Mesenchymal stem cell (in vitro differentiated cells and primary cell): ENCODE results near the gene AIP.

Experiments used
- DNase-seq: peaks from one replicate; pipeline ENCODE4 v3.0.0-alpha.2; 2013
- H2AFZ ChIP-seq: one replicate; pipeline ENCODE4 v1.6.1; 2013; ENCODE audit warnings: low read depth, mild to moderate bottlenecking, control low read depth, inconsistent platforms, low read length, moderate library complexity
- H2AK5ac ChIP-seq: 2 replicates; pipeline ENCODE4 v1.6.1; 2013; ENCODE audit warnings: low read length, moderate library complexity, mild to moderate bottlenecking, inconsistent platforms; ENCODE audit not compliant: severe bottlenecking
- H2BK120ac ChIP-seq: one replicate; pipeline ENCODE4 v1.6.1; 2013; ENCODE audit warnings: low read depth, mild to moderate bottlenecking, inconsistent platforms, low read length, moderate library complexity
- H2BK12ac ChIP-seq, 2 experiments: one replicate each; pipeline ENCODE4 v1.6.1; 2013; ENCODE audit warnings: inconsistent platforms in 2 of 2, low read length in 2 of 2, mild to moderate bottlenecking in 2 of 2, moderate library complexity in 2 of 2, control low read depth in 1 of 2
- H2BK15ac ChIP-seq: one replicate; pipeline ENCODE4 v1.6.1; 2013; ENCODE audit warnings: mild to moderate bottlenecking, low read depth, inconsistent platforms; ENCODE audit not compliant: poor library complexity, severe bottlenecking
- H2BK5ac ChIP-seq: 2 replicates; pipeline ENCODE4 v1.6.1; 2013; ENCODE audit warnings: low read depth, mild to moderate bottlenecking, low read length, control low read depth, inconsistent platforms; ENCODE audit not compliant: poor library complexity, severe bottlenecking
- H3K14ac ChIP-seq, 2 experiments: one replicate each; pipeline ENCODE4 v1.6.1; 2013; ENCODE audit warnings: inconsistent platforms in 2 of 2, low read length in 2 of 2, control low read depth in 1 of 2, mild to moderate bottlenecking in 1 of 2, moderate library complexity in 1 of 2
- H3K18ac ChIP-seq, 2 experiments: one replicate each; pipeline ENCODE4 v1.6.1; 2013; ENCODE audit warnings: inconsistent platforms in 2 of 2, low read length in 2 of 2, control low read depth in 1 of 2, low read depth in 1 of 2, mild to moderate bottlenecking in 1 of 2
- H3K23ac ChIP-seq, 2 experiments: one replicate each; pipeline ENCODE4 v1.6.1; 2013; ENCODE audit warnings: inconsistent platforms in 2 of 2, low read length in 2 of 2, mild to moderate bottlenecking in 2 of 2, moderate library complexity in 2 of 2, control low read depth in 1 of 2
- H3K27ac ChIP-seq: 2 replicates; pipeline ENCODE4 v1.5.1; 2013; ENCODE audit warnings: mild to moderate bottlenecking, moderate library complexity, low read length, control low read depth, inconsistent platforms; ENCODE audit not compliant: poor library complexity, severe bottlenecking
- H3K27me3 ChIP-seq, 2 experiments: 2 replicates each; pipeline versions ENCODE4 v1.6.1 to v1.7.0; 2013; ENCODE audit warnings: low read length in 2 of 2, mild to moderate bottlenecking in 2 of 2, moderate library complexity in 2 of 2, control low read depth in 1 of 2, inconsistent platforms in 1 of 2; ENCODE audit not compliant: control insufficient read depth in 1 of 2, insufficient read depth in 1 of 2
- H3K36me3 ChIP-seq, 2 experiments: 2 replicates each; pipeline versions ENCODE4 v1.6.1 to v1.7.0; 2013; ENCODE audit warnings: low read length in 2 of 2, control low read depth in 1 of 2, inconsistent platforms in 1 of 2, low read depth in 1 of 2, mild to moderate bottlenecking in 1 of 2; ENCODE audit not compliant: insufficient read depth in 2 of 2, control insufficient read depth in 1 of 2
- H3K4ac ChIP-seq, 2 experiments: one replicate each; pipeline ENCODE4 v1.6.1; 2013; ENCODE audit warnings: inconsistent platforms in 2 of 2, low read length in 2 of 2, mild to moderate bottlenecking in 2 of 2, moderate library complexity in 2 of 2, control low read depth in 1 of 2, low read depth in 1 of 2
- H3K4me1 ChIP-seq: 2 replicates; pipeline ENCODE4 v1.6.1; 2013; ENCODE audit warnings: low read depth, low read length, control low read depth; ENCODE audit not compliant: control insufficient read depth, insufficient read depth
- H3K4me2 ChIP-seq: 2 replicates; pipeline ENCODE4 v1.6.1; 2013; ENCODE audit warnings: low read length, mild to moderate bottlenecking, inconsistent platforms; ENCODE audit not compliant: poor library complexity, severe bottlenecking
- H3K4me3 ChIP-seq, 2 experiments: 2 replicates each; pipeline versions ENCODE4 v1.5.1 to v1.7.0; 2013; ENCODE audit warnings: low read length in 2 of 2, mild to moderate bottlenecking in 2 of 2, control low read depth in 1 of 2, low read depth in 1 of 2; ENCODE audit not compliant: insufficient read depth in 1 of 2
- H3K79me1 ChIP-seq: replicated peaks from 2 replicates; pipeline ENCODE4 v1.6.1; 2013; ENCODE audit warnings: mild to moderate bottlenecking, control low read depth, low read length, inconsistent platforms; ENCODE audit not compliant: poor library complexity, severe bottlenecking
- H3K9ac ChIP-seq: 2 replicates; pipeline ENCODE4 v1.7.0; 2013; ENCODE audit warnings: mild to moderate bottlenecking, low read length, moderate library complexity
- H3K9me3 ChIP-seq: 2 replicates; pipeline ENCODE4 v1.7.0; 2013; ENCODE audit warnings: mild to moderate bottlenecking, low read length; ENCODE audit not compliant: control insufficient read depth
- H4K8ac ChIP-seq: one replicate; pipeline ENCODE4 v1.6.1; 2013; ENCODE audit warnings: inconsistent platforms, mild to moderate bottlenecking, low read length, moderate library complexity
- H4K91ac ChIP-seq: one replicate; pipeline ENCODE4 v1.6.1; 2013; ENCODE audit warnings: mild to moderate bottlenecking, low read length, inconsistent platforms
- WGBS: methylation state at CpG from one replicate; pipeline ENCODE4 v1.1.7; 2013; ENCODE audit warnings: mixed read lengths; 5-methylcytosine and 5-hydroxymethylcytosine counted together

Gene AIP

DNA sequence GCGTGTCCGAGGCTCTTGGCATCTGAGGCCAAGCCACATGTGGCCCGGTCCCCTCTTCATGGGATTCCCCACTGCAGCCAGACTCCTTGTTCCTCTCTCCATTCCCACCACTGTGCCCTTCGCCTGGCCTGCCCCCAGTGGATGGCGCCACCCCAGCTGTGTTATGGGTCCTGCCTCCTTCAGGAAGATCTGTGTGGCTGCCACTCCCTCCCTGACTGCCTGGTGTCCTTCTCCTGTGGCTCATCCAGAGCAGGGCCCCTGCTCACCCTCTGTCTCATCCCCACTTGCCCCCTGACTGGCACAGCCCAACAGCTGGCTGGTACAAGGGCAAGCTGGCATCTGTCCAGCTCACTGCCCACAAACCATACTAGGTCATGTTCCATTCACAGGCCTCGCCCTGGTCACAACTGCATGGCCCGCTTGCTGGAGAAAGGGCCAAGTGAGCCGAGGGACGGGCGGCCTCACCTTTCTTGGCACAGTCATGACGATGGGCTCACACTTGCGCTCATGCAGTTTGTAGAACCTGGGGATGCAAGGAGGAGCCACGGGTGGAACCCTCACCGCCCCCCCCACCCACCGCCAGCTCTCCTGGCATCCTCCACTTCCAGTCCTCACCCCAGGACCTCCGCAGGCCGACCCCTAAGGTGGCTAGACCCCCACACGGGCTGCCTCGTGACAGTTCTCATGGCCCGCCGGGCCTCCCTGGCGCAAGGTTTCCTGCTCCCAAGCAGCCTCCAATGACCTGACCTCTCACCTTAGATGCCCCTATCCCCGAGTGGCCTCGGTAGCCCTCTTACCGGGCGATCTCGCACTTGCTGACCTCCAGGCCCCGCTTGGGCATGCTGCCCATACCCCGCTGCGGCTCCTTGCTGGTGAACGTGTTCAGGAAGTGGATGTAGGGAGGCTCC is 43.3 kb upstream of the AIP start:
- no peak overlapping the region for H3K14ac ChIP-seq
- no peak overlapping the region for H3K18ac ChIP-seq
- no peak overlapping the region for H3K23ac ChIP-seq
- no peak overlapping the region for H4K91ac ChIP-seq
- peaks cover 13% of the 10 kb centered on the region for H3K79me1 ChIP-seq
- H4K8ac ChIP-seq = no peak overlapping the region
- DNase-seq = peak; percentile 34
- no peak overlapping the region for H3K9ac ChIP-seq
- H2BK12ac ChIP-seq = no peak overlapping the region
- WGBS = 92% methylated on average over 31 of the region's 31 CpGs
- H2BK15ac ChIP-seq = no peak overlapping the region
- no peak overlapping the region for H2BK5ac ChIP-seq
- peak overlapping the region; percentile 89 for H2AK5ac ChIP-seq
- no peaks in the 10 kb centered on the region for H3K9me3 ChIP-seq
- H3K27me3 ChIP-seq = no peaks in the 10 kb centered on the region
- no peak overlapping the region for H3K4me2 ChIP-seq
- H3K4me3 ChIP-seq = no peak overlapping the region
- peaks cover 53 to 75% of the 10 kb centered on the region in 2 experiments for H3K36me3 ChIP-seq
- peaks cover 78% of the 10 kb centered on the region for H3K4me1 ChIP-seq
- H3K27ac ChIP-seq = peak overlapping the region; percentile 81
- no peak overlapping the region for H2AFZ ChIP-seq
- H3K4ac ChIP-seq = no peak overlapping the region
- H2BK120ac ChIP-seq = no peak overlapping the region

DNA sequence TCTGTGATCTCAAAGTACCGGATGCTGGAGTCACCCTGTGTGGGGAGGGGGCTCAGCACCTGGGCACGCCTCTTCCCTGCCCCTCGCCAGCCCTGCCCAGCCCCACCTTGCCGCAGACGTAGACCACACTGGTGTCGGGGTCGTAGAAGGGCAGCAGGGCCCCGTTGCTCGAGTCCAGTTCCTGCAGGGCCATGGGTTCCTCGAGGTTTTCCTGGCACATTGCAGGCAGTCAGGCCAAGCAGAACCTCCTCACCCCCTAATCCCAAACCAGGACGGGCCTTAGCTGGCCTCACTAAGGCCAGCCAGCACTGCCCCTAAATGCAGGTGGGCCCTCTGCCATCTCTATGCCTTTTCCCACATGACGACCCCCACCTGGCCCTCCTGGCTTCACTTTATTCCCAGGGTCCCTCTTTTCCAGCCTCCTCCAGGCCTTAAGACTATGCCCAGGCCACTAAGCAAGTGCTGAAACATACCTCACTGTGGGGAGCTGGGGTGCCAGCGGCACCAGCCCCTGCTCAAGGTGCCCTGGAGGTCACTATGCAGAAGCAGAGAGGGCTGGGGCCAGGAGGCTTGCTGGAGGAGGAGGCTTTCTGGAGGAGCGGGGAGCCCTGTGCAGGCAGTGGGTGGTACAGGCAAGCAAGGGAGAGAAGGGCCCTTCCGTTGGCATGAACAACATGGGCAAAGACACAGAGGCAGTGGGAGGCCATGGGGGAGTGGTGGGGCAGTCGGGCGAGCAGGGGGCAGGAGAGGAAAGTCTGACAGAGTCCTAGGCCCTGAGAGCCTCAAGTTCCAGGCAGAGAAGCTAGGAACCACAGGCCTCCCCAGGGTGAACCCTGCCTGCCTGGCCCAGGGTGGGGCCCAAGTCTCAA is 42.4 kb upstream of the AIP start:
- Histone ChIP-seq H4K8ac (no peak overlapping the region), H3K4ac (no peak overlapping the region), H3K4me1 (peaks cover 72% of the 10 kb centered on the region), H3K36me3 (peaks cover 45 to 66% of the 10 kb centered on the region in 2 experiments), H3K27ac (peak overlapping the region; percentile 0), H3K4me2 (no peak overlapping the region), H3K79me1 (peaks cover 7% of the 10 kb centered on the region), H3K14ac (no peak overlapping the region), H2BK5ac (no peak overlapping the region), H3K9ac (no peak overlapping the region), H4K91ac (no peak overlapping the region), H2BK15ac (no peak overlapping the region), H2BK120ac (no peak overlapping the region), H3K23ac (no peak overlapping the region), H3K4me3 (no peak overlapping the region), H3K18ac (no peak overlapping the region), H3K27me3 (no peaks in the 10 kb centered on the region), H3K9me3 (no peaks in the 10 kb centered on the region), H2AK5ac (no peak overlapping the region), H2BK12ac (peak overlapping the region in 1 of 2 experiments; percentile 26), H2AFZ (no peak overlapping the region)
- 91% methylated on average over 17 of the region's 17 CpGs for WGBS
- no peak for DNase-seq

DNA sequence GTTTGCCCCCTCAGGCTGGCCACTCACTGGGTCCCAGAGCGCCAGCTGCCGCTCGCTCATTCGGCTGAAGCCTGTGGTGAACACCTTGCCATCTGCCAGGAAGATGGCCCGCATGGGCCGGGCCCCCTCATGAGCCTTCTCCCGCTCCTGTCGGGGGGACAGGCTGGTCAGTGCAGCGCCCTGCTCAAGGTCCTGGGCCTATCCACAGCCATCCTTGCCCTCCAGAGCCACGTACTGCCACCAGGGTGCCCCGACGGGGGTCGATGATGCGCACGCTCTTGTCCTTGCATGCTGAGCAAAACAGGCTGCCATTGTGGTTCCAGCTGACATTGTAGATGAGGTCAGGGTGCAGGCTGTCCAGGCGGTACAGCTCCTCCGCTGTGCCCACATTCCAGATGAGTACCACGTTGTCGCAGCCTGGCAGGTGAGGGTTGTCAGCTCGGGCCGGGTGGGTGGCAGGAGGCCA is 41.7 kb upstream of the AIP start:
- H3K4me2 ChIP-seq = no peak overlapping the region
- H2BK15ac ChIP-seq = no peak overlapping the region
- no peak overlapping the region for H3K9ac ChIP-seq
- H2BK5ac ChIP-seq = no peak overlapping the region
- peak overlapping the region; percentile 34 for H4K91ac ChIP-seq
- no peak overlapping the region for H3K18ac ChIP-seq
- peaks cover 65% of the 10 kb centered on the region for H3K4me1 ChIP-seq
- WGBS = 96% methylated on average over 21 of the region's 21 CpGs
- H2BK12ac ChIP-seq = no peak overlapping the region
- no peak overlapping the region for H2AFZ ChIP-seq
- no peak overlapping the region for H3K27ac ChIP-seq
- H2AK5ac ChIP-seq = no peak overlapping the region
- no peak overlapping the region for H3K14ac ChIP-seq
- no peak overlapping the region for H3K4me3 ChIP-seq
- H3K9me3 ChIP-seq = no peaks in the 10 kb centered on the region
- H3K4ac ChIP-seq = no peak overlapping the region
- H3K36me3 ChIP-seq = peaks cover 40 to 59% of the 10 kb centered on the region in 2 experiments
- H3K23ac ChIP-seq = no peak overlapping the region
- H3K79me1 ChIP-seq = peaks cover 1% of the 10 kb centered on the region
- H3K27me3 ChIP-seq = no peaks in the 10 kb centered on the region
- no peak for DNase-seq
- no peak overlapping the region for H2BK120ac ChIP-seq
- H4K8ac ChIP-seq = no peak overlapping the region
